ENCODE results near the gene DACT3.

GRCh38 chr19:46623915-46624502 is 37.0 kb downstream of the DACT3 start:
- TF ChIP-seq CTCF (conservative IDR thresholded peaks at IDR 0.05; ENCODE audit: low read length) (no peak), EZH2phosphoT487 (IDR thresholded peaks at IDR 0.05; ENCODE audit: borderline replicate concordance) (no peak)

Measured in Loucy (cell line).